IMR-90 (cell line): ENCODE data around the gene FNDC3B. TPM values are rescaled to one million over a fixed set of nuclear protein-coding genes. Genes with fewer than 3 reads are reported as not detected.

Experiments used
- ATAC-seq: fragments of 200-7000 bp; cut with Tn5 transposase; 2 replicates; pipeline ENCODE4 v1.9.1; 2020; ENCODE audit warnings: low read depth, mild to moderate bottlenecking, moderate library complexity
- BruUV-seq: library from RNA; stranded (reverse); fragments of 400-500 nt; replicated peaks from 2 replicates; lab custom pipeline; 2021; lab: Mats Ljungman, UMichigan
- CTCF ChIA-PET: fragments of 300-600 bp; formaldehyde crosslinking; extraction: SDS; loops from one replicate; lab custom pipeline; 2021; ENCODE audit warnings: antibody characterized with exemption; lab: Yijun Ruan, JAX
- POLR2A ChIA-PET: fragments of 300-600 bp; sonication (Branson Sonifier 250); formaldehyde crosslinking; loops from one replicate; lab custom pipeline; 2022; ENCODE audit warnings: antibody characterized with exemption; ENCODE audit not compliant: unreplicated experiment; lab: Charles Lee
- DNase-seq: peaks from one replicate; pipeline ENCODE4 v3.0.0; 2013
- H2AFZ ChIP-seq: replicated peaks from 2 replicates; pipeline ENCODE3; 2013; ENCODE audit warnings: low read length, mild to moderate bottlenecking; ENCODE audit not compliant: poor library complexity
- H2AK5ac ChIP-seq: 2 replicates; pipeline ENCODE4 v1.6.1; 2013; ENCODE audit warnings: low read depth, low read length, inconsistent platforms
- H2AK9ac ChIP-seq: replicated peaks from 2 replicates; pipeline ENCODE3; 2013; ENCODE audit warnings: mild to moderate bottlenecking, low read depth, low read length, moderate library complexity; ENCODE audit not compliant: poor library complexity
- H2BK120ac ChIP-seq: 2 replicates; pipeline ENCODE4 v1.6.1; 2013; ENCODE audit warnings: low read depth, low read length, inconsistent platforms
- H2BK15ac ChIP-seq: 3 replicates; pipeline ENCODE4 v1.6.1; 2013; ENCODE audit warnings: low read depth, low read length, inconsistent platforms
- H2BK20ac ChIP-seq: 2 replicates; pipeline ENCODE4 v1.6.1; 2013; ENCODE audit warnings: low read depth, mild to moderate bottlenecking, inconsistent platforms, low read length, moderate library complexity
- H2BK5ac ChIP-seq: 2 replicates; pipeline ENCODE4 v1.6.1; 2013; ENCODE audit warnings: mild to moderate bottlenecking, low read depth, low read length, inconsistent platforms; ENCODE audit not compliant: poor library complexity, severe bottlenecking
- H3K14ac ChIP-seq: replicated peaks from 2 replicates; pipeline ENCODE4 v1.6.1; 2013; ENCODE audit warnings: low read depth, low read length, inconsistent platforms
- H3K18ac ChIP-seq: 2 replicates; pipeline ENCODE4 v1.6.1; 2013; ENCODE audit warnings: low read depth, low read length, control low read depth
- H3K23ac ChIP-seq: 2 replicates; pipeline ENCODE4 v1.6.1; 2013; ENCODE audit warnings: low read depth, low read length, inconsistent platforms
- H3K27ac ChIP-seq: 2 replicates; pipeline ENCODE4 v1.5.1; 2013; ENCODE audit warnings: mild to moderate bottlenecking, control low read depth, low read length; ENCODE audit not compliant: insufficient read depth
- H3K27me3 ChIP-seq: 2 replicates; pipeline ENCODE4 v1.6.1; 2013; ENCODE audit warnings: low read length; ENCODE audit not compliant: control insufficient read depth, insufficient read depth
- H3K36me3 ChIP-seq: 2 replicates; pipeline ENCODE4 v1.6.1; 2013; ENCODE audit warnings: low read length, mixed read lengths; ENCODE audit not compliant: control insufficient read depth, insufficient read depth
- H3K4ac ChIP-seq: 2 replicates; pipeline ENCODE4 v1.6.1; 2013; ENCODE audit warnings: low read depth, low read length, inconsistent platforms
- H3K4me1 ChIP-seq: 2 replicates; pipeline ENCODE4 v1.6.1; 2013; ENCODE audit warnings: low read length, mixed read lengths; ENCODE audit not compliant: control insufficient read depth, insufficient read depth
- H3K4me2 ChIP-seq: 2 replicates; pipeline ENCODE4 v1.6.1; 2013; ENCODE audit warnings: low read depth, mild to moderate bottlenecking, control low read depth, low read length, moderate library complexity
- H3K4me3 ChIP-seq: 2 replicates; pipeline ENCODE4 v1.5.1; 2013; ENCODE audit warnings: low read depth, mild to moderate bottlenecking, control low read depth, low read length, moderate library complexity; ENCODE audit not compliant: insufficient read depth
- H3K56ac ChIP-seq: 2 replicates; pipeline ENCODE4 v1.6.1; 2013; ENCODE audit warnings: low read length, inconsistent platforms; ENCODE audit not compliant: insufficient read depth; ENCODE audit errors: extremely low read depth
- H3K79me1 ChIP-seq, 2 experiments: 2 replicates each; pipeline ENCODE4 v1.6.1; 2013; ENCODE audit warnings: low read length in 2 of 2, inconsistent platforms in 1 of 2, low read depth in 1 of 2
- H3K9ac ChIP-seq: 2 replicates; pipeline ENCODE4 v1.6.1; 2013; ENCODE audit warnings: low read depth, low read length, control low read depth
- H3K9me1 ChIP-seq: 2 replicates; pipeline ENCODE4 v1.6.1; 2013; ENCODE audit warnings: low read length, inconsistent platforms; ENCODE audit not compliant: insufficient read depth
- H3K9me3 ChIP-seq: 2 replicates; pipeline ENCODE4 v1.6.1; 2013; ENCODE audit warnings: low read length; ENCODE audit not compliant: control insufficient read depth, insufficient read depth
- H4K20me1 ChIP-seq: 2 replicates; pipeline ENCODE4 v1.6.1; 2013; ENCODE audit warnings: low read length, inconsistent platforms; ENCODE audit not compliant: insufficient read depth
- H4K5ac ChIP-seq: 2 replicates; pipeline ENCODE4 v1.6.1; 2013; ENCODE audit warnings: mild to moderate bottlenecking, low read depth, low read length, control low read depth
- H4K8ac ChIP-seq, 2 experiments: 2 replicates each; pipeline ENCODE4 v1.6.1; 2013; ENCODE audit warnings: low read depth in 2 of 2, low read length in 2 of 2, control low read depth in 1 of 2, inconsistent platforms in 1 of 2
- H4K91ac ChIP-seq: 2 replicates; pipeline ENCODE4 v1.6.1; 2013; ENCODE audit warnings: low read depth, low read length, inconsistent platforms; ENCODE audit not compliant: insufficient read depth
- BHLHE40 ChIP-seq: fragments of 150-350 bp; IDR thresholded peaks from 2 replicates; pipeline ENCODE4 v1.6.1; 2016; ENCODE audit warnings: mild to moderate bottlenecking, low read depth, low read length
- CEBPB ChIP-seq: IDR thresholded peaks from 2 replicates; pipeline ENCODE4 v1.6.1; 2012; ENCODE audit warnings: low read depth, low read length, improper control_type of control experiment
- CHD1 ChIP-seq: IDR thresholded peaks from 2 replicates; pipeline ENCODE4 v1.6.1; 2012; ENCODE audit warnings: low read depth, low read length, improper control_type of control experiment
- CTCF ChIP-seq: conservative IDR thresholded peaks from 2 replicates; pipeline ENCODE4 v1.5.1; 2012; ENCODE audit warnings: mild to moderate bottlenecking, low read depth, low read length, improper control_type of control experiment
- ELK1 ChIP-seq: fragments of 150-350 bp; IDR thresholded peaks from 2 replicates; pipeline ENCODE4 v1.6.1; 2016; ENCODE audit warnings: low read depth, mild to moderate bottlenecking, low read length, moderate library complexity, borderline replicate concordance
- MAFK ChIP-seq: IDR thresholded peaks from 2 replicates; pipeline ENCODE4 v1.6.1; 2012; ENCODE audit warnings: low read depth, low read length, improper control_type of control experiment
- MAZ ChIP-seq: IDR thresholded peaks from 2 replicates; pipeline ENCODE4 v1.6.1; 2012; ENCODE audit warnings: low read depth, mild to moderate bottlenecking, low read length, improper control_type of control experiment, moderate library complexity, borderline replicate concordance
- MXI1 ChIP-seq: IDR thresholded peaks from 2 replicates; pipeline ENCODE4 v1.6.1; 2012; ENCODE audit warnings: low read depth, mild to moderate bottlenecking, low read length, moderate library complexity, borderline replicate concordance
- NFE2L2 ChIP-seq: fragments of 150-350 bp; IDR thresholded peaks from 2 replicates; pipeline ENCODE4 v1.6.1; 2016; ENCODE audit warnings: low read depth, mild to moderate bottlenecking, low read length
- POLR2A ChIP-seq: IDR thresholded peaks from 2 replicates; pipeline ENCODE4 v1.6.1; 2012; ENCODE audit warnings: mild to moderate bottlenecking, low read depth, low read length
- RAD21 ChIP-seq: IDR thresholded peaks from 2 replicates; pipeline ENCODE4 v1.6.1; 2012; ENCODE audit warnings: low read length, improper control_type of control experiment
- RCOR1 ChIP-seq: IDR thresholded peaks from 2 replicates; pipeline ENCODE4 v1.6.1; 2012; ENCODE audit warnings: mild to moderate bottlenecking, low read length, improper control_type of control experiment; ENCODE audit not compliant: insufficient replicate concordance
- RFX5 ChIP-seq: IDR thresholded peaks from 2 replicates; pipeline ENCODE4 v1.8.0; 2012; ENCODE audit warnings: low read depth, mild to moderate bottlenecking, low read length, moderate library complexity
- SMC3 ChIP-seq: fragments of 150-350 bp; IDR thresholded peaks from 2 replicates; pipeline ENCODE4 v1.6.1; 2016; ENCODE audit warnings: low read depth, mild to moderate bottlenecking, antibody characterized with exemption, low read length, moderate library complexity
- WGBS, 2 experiments: methylation state at CpG; one replicate each; pipeline versions ENCODE4 v1.1.5 to v1.1.7; 2013; ENCODE audit warnings: missing lambda C conversion rate in 2 of 2; ENCODE audit not compliant: insufficient read length in 1 of 2; ENCODE audit errors: extremely low coverage in 2 of 2; 5-methylcytosine and 5-hydroxymethylcytosine counted together
- dilution Hi-C: fragments of 300-500 bp; cut with HindIII; formaldehyde crosslinking; loops from one replicate; pipeline ENCODE4 v1.14.3; 2018; ENCODE audit warnings: low sequenced_read_pairs; ENCODE audit not compliant: unreplicated experiment
- in situ Hi-C: fragments of 300-500 bp; cut with MboI; formaldehyde crosslinking; loops from 3 replicates; pipeline ENCODE4 v1.14.3; 2019; ENCODE audit warnings: low sequenced_read_pairs, inconsistent platforms, mixed read lengths
- intact Hi-C: fragments of 100-400 bp; cut with micrococcal nuclease; formaldehyde crosslinking; loops from 2 replicates; pipeline ENCODE4 v1.10.0; 2022
- polyA plus RNA-seq, 3 experiments: library from polyadenylated mRNA; depleted of rRNA; stranded (reverse); fragments of >200 nt; gene quantifications; 2 replicates each; pipeline ENCODE4 v1.2.3, GENCODE V29; 2012; ENCODE audit warnings: low replicate concordance in 1 of 3
- total RNA-seq: library from RNA; depleted of rRNA; stranded (reverse); fragments of >200 nt; gene quantifications from 2 replicates; pipeline ENCODE4 v1.2.3, GENCODE V29; 2012

Gene FNDC3B
- total and polyA plus RNA-seq, 2 of the 4 experiments (the other 2 are of a cell fraction): 23.9 to 150 TPM

GRCh38 chr3:172257648-172258400 is 218.4 kb downstream of the FNDC3B start:
- peak; percentile 45 for ATAC-seq
- peaks cover 23% of the 10 kb centered on the region for H3K4me1 ChIP-seq
- dilution Hi-C loops (no loop called here), intact Hi-C loops (no loop called here), in situ Hi-C loops (no loop called here)
- no TSS peak for BruUV-seq
- no peaks in the 10 kb centered on the region for H3K27me3 ChIP-seq
- no CpG with 5 or more reads among the region's 8 CpGs for WGBS, 2 experiments
- peak overlapping the region; percentile 75 for H3K4ac ChIP-seq
- H2BK15ac ChIP-seq: no peak overlapping the region; the same call in 2 of the 3 replicates
- H4K91ac ChIP-seq: peak overlapping the region; percentile 74
- peak overlapping the region; percentile 62 to 70; a peak in 2 of 4 replicates for H4K8ac ChIP-seq
- H3K9ac ChIP-seq: no peak overlapping the region
- peak overlapping the region; percentile 75 for H2BK5ac ChIP-seq
- H3K4me3 ChIP-seq: no peak overlapping the region
- no peaks in the 10 kb centered on the region for H3K9me3 ChIP-seq
- CTCF ChIA-PET: no interaction called here
- H3K23ac ChIP-seq: peak overlapping the region; percentile 6
- H2BK120ac ChIP-seq: peak overlapping the region; percentile 55
- peak overlapping the region; percentile 49 for H4K5ac ChIP-seq
- H4K20me1 ChIP-seq: peaks cover 16% of the 10 kb centered on the region
- H2AK5ac ChIP-seq: peak overlapping the region; percentile 34; the same call in 1 of the 2 replicates
- H3K36me3 ChIP-seq: peaks cover 34% of the 10 kb centered on the region
- H3K56ac ChIP-seq: no peak overlapping the region
- POLR2A ChIA-PET: no interaction called here
- TF ChIP-seq RFX5 (no peak), MXI1 (no peak), SMC3 (no peak), NFE2L2 (no peak), POLR2A (no peak), ELK1 (no peak), CTCF (no peak), MAFK (no peak), RAD21 (no peak), CHD1 (no peak), BHLHE40 (no peak), RCOR1 (no peak), CEBPB (no peak), MAZ (no peak)
- H3K18ac ChIP-seq: peak overlapping the region; percentile 88
- H3K79me1 ChIP-seq: peaks cover 39 to 68% of the 10 kb centered on the region in 2 experiments
- peak overlapping the region; percentile 38; the same call in 1 of the 2 replicates for H2BK20ac ChIP-seq
- H3K14ac ChIP-seq: peak overlapping the region; percentile 40
- peaks cover 19% of the 10 kb centered on the region for H3K9me1 ChIP-seq
- peak overlapping the region; percentile 10; the same call in 1 of the 2 replicates for H3K4me2 ChIP-seq
- peak overlapping the region; percentile 52 for H3K27ac ChIP-seq
- DNase-seq: peak; percentile 71
- no peak overlapping the region for H2AFZ ChIP-seq
- no peak overlapping the region for H2AK9ac ChIP-seq
